NK-92 (cell line): ENCODE data around the gene TARS1.
"Not testable (repeated sequence)": the region's sequence is repeated elsewhere in the genome, so short reads cannot be mapped to it uniquely, and the experiment has no call there.

Experiments used
- DNase-seq: peaks from one replicate; lab custom pipeline; 2025; ENCODE audit not compliant: unreplicated experiment; lab: John Stamatoyannopoulos, UW

Gene TARS1

DNA sequence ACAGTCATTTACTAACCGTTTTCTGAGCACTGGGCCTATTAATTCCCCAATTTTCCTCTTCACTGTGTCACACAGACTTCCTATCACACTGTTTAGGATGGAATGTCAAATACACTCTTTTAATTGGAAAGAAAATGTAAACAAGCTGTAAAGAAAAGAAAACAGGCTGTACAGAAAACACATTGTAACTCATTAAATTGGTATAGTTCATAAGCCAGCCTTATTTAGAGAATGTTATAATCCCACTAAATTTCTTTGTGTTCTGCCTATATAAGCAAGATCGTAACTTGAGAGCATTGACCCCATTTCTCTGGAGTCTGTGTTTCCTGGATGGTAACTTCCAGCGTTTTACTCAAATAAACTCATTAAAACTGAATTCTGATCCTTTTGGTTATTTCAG, 46.5 kb downstream of the TARS1 start:
- DNase-seq: no peak

- DNase-seq: no peak
Measured at GRCh38 chr5:33488558-33489355, 48.0 kb downstream of the TARS1 start.

GRCh38 chr5:33489481-33490067, 48.8 kb downstream of the TARS1 start:
- DNase-seq: no peak

- no peak for DNase-seq
Measured at GRCh38 chr5:33490071-33490665, 49.4 kb downstream of the TARS1 start.

DNA sequence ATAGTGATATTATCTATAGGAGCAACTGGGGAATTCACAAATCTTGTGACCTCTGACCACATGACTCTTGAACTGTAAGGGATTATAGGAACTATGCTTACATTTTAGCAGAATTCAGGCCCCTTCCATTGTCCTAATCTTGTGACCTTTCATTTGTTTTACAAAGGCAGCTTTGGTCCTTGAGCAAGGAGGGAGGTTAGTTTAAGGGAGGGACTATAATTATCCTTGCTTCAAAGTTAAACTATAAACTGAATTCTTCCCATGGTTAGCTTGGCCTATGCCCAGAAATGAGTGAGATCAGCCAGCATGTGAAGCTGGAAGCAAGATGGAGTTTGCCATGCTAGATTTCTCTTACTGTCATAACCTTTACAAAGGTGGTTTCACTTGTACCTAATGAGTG, 51.2 kb downstream of the TARS1 start:
- no peak for DNase-seq

DNA sequence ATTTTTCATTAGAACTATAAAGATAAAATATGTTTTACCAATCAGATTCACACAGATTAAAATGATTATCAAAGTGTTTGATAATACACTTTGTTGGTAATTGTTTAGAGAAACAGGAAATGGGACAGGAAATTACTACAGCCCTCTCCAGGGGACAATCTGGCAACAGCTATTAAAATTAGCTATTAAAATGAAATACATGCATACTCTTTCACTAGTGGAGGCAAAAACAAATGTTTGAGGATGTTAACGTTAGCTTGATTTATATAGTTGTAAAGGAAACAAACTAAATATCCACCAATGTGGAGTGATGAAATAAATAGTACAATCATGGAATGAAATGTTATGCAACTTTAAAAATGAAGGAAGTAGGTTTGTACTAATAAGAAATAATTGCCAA, 53.7 kb downstream of the TARS1 start:
- DNase-seq: no peak

GRCh38 chr5:33501260-33501659, 60.5 kb downstream of the TARS1 start:
- DNase-seq: no peak

DNA sequence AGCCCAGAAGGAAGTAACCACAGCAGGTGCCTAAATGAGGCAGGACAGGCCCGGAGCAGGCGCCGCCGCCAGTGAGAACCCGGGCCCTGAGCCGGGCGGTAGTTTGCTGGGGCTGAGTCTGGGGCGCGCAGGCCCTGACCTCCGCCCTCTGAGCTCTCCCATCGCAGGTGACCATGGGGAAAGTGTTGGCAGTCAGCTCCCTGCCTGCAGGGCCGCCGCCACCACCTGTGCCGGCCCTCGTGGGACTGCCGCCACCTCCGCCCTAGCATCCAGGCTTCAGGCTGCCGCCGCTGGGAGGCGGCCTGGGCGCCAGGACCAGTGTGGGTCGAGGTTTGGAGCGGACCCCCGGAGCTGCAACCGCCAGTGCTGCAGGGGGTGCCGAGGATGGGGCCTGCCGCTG, 61.1 kb downstream of the TARS1 start:
- no peak for DNase-seq

- no peak for DNase-seq
Measured at GRCh38 chr5:33504570-33504969, 63.8 kb downstream of the TARS1 start.

- no peak for DNase-seq
Measured at GRCh38 chr5:33507426-33507825, 66.7 kb downstream of the TARS1 start.

DNA sequence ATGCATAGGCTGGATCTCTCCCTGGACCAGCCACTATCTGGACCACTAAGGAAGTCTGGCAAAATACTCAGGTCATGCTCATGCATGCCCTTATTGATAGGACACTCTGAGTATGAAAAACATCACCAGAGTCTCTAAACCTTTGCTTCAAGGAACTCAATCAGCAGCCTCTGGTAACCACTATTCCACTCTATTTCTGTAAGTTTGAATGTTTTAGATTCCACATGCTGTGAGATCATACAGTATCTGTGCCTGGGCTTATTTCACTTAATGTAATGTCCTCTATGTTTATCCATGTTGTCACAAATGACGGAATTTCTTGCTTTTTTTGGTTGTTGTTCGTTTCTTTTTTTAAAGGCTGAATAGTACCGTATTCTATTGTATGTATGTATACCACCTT, 68.3 kb downstream of the TARS1 start:
- no peak for DNase-seq

DNA sequence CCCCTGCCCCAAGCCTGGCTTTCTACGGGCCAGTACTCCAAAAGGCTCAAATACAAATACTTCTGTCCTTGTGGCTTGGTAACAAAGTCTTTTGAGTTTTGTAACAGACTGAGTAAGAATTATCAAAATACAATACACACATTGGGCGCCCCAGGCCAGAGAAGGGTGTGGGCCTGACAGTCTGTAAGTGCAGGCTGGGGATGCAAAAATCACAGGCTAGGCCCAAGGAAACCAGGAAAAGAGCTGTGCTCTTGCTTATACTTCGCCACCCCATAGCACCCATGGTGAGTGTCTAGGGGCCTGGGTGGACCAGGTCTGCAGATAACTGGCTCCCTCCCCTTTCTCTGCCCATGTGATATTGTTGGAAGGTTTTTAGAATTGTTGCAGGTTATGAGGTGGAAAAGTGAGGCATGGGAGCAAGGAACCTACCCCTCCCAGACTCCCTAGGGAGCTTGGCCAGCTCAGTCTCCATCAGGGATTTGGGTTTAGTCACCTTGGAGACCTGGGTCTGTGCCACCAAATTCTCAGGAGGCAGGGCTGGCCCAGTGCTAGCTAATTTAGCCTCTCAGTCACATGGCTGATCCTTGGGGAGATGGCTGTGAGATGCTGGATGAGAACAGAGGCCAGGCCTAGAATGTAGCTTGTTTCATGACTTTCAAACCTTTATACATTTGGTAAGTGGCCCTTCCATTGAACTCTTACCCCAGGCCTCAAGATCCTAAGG, 72.9 kb downstream of the TARS1 start:
- DNase-seq: no peak

DNA sequence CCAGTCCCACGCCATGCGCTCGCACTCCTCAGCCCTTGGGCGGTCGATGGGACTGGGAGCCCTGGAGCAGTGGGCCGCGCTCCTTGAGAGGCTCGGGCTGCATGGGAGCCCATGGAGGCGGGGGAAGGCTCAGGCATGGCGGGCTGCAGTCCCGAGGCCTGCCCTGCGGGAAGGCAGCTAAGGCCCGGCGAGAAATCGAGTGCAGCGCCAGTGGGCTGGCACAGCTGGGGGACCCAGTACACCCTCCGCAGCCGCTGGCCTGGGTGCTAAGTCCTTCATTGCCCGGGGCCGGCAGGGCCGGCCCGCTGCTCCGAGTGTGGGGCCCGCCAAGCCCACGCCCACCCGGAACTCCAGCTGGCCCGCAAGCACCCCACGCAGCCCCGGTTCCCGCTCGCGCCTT, 74.6 kb downstream of the TARS1 start:
- DNase-seq: not testable (repeated sequence)

- DNase-seq: no peak
Measured at GRCh38 chr5:33516421-33516820, 75.7 kb downstream of the TARS1 start.
